ENCODE data around the gene SMAP2.
"Not testable (repeated sequence)": the region's sequence is repeated elsewhere in the genome, so short reads cannot be mapped to it uniquely, and the experiment has no call there.

Gene SMAP2

DNA sequence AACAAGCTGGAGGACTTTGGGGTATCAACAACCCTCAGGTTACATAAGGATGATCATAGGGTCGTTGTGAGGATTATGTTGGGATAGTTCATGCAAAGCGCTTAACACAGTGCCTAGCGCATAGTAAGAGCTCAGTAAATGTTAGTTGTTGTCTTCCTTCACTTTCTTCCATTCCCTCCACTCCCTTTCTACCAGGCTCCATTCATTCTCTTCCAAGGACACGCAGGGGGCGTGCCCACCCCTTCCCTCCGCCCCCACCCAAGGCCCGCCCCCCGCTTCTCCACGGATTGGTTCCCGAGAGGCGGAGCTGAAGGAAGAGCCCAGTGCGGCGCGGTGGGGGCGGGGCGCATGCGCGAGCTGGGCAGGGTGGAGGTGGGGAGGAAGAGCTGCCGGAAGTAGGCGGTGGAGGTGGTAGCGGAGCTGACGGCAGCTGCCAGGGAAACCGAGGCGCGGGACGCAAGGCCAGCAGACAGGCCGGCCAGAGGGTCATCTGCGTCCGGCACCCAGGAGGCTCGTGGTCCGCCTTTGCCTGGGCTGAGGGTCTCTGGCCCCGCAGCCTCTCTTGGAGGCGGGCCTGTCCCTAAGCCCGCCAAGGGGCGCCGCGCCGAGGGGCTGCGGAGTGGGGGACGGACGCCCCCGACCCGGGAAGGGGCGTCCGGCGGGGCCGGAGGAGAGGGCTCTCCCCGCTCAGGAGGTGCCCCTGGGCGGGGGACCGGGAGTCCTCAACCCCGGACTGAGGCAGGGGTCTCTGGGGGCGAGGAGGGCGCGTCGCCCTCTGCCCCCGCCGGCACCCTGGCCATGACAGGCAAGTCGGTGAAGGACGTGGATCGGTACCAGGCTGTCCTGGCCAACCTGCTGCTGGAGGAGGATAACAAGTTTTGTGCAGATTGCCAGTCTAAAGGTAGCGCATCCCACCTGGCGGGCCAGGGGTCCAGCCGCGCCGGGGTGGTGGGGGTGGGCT lies at the start of gene SMAP2:
Gene SMAP2 (plus strand): TSS at position 405 of the 961 bp plus-strand sequence. CDS start 394 bp downstream, at position 799.
- peaks cover 3% of the 10 kb centered on the region for H3K79me2 ChIP-seq
- H3K4me1 ChIP-seq = no peaks in the 10 kb centered on the region
- H3K9me3 ChIP-seq (ENCODE audit: control insufficient read depth, low read length) = no peaks in the 10 kb centered on the region
- H3K27me3 ChIP-seq (ENCODE audit: control insufficient read depth, insufficient read depth, low read length) = no peaks in the 10 kb centered on the region
- H3K27ac ChIP-seq = peak within 1 kb of the TSS; percentile 66
- peak within 1 kb of the TSS; percentile 63 for H3K9ac ChIP-seq
- TF ChIP-seq, protein P1, sequence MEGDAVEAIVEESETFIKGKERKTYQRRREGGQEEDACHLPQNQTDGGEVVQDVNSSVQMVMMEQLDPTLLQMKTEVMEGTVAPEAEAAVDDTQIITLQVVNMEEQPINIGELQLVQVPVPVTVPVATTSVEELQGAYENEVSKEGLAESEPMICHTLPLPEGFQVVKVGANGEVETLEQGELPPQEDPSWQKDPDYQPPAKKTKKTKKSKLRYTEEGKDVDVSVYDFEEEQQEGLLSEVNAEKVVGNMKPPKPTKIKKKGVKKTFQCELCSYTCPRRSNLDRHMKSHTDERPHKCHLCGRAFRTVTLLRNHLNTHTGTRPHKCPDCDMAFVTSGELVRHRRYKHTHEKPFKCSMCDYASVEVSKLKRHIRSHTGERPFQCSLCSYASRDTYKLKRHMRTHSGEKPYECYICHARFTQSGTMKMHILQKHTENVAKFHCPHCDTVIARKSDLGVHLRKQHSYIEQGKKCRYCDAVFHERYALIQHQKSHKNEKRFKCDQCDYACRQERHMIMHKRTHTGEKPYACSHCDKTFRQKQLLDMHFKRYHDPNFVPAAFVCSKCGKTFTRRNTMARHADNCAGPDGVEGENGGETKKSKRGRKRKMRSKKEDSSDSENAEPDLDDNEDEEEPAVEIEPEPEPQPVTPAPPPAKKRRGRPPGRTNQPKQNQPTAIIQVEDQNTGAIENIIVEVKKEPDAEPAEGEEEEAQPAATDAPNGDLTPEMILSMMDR (IDR thresholded peaks at IDR 0.05) = no peak
- H3K4me2 ChIP-seq (ENCODE audit: low read length) = peak within 1 kb of the TSS; percentile 87
- peak within 1 kb of the TSS; percentile 89 for H2AFZ ChIP-seq
- H3K4me3 ChIP-seq (ENCODE audit: low read depth, low read length) = peak within 1 kb of the TSS; percentile 76
- no peaks in the 10 kb centered on the region for H3K36me3 ChIP-seq (ENCODE audit: control insufficient read depth, insufficient read depth, low read length)

DNA sequence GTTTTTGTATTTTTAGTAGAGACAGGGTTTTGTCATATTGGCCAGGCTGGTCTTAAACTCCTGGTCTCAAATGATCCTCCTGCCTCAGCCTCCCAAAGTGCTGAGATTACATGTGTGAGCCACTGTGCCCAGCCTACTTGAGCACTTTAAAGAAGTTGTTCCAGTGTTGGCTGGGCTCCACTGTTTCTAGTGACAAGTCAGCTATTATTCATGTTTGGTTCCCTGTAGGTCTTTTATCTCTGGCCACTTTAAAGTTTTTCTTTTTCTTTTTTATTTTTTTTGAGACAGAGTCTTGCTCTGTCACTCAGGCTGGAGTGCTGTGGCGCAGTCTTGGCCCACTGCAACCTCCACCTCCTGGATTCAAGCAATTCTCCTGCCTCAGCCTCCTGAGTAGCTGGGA lies 42.1 kb upstream of the SMAP2 start:
- not testable (repeated sequence) for H2AFZ ChIP-seq; H3K79me2 ChIP-seq; H3K4me1 ChIP-seq; H3K9ac ChIP-seq; H3K4me3 ChIP-seq (ENCODE audit: low read depth, low read length); H3K27ac ChIP-seq; H3K27me3 ChIP-seq (ENCODE audit: control insufficient read depth, insufficient read depth, low read length); H3K36me3 ChIP-seq (ENCODE audit: control insufficient read depth, insufficient read depth, low read length); H3K4me2 ChIP-seq (ENCODE audit: low read length); H3K9me3 ChIP-seq (ENCODE audit: control insufficient read depth, low read length)

DNA sequence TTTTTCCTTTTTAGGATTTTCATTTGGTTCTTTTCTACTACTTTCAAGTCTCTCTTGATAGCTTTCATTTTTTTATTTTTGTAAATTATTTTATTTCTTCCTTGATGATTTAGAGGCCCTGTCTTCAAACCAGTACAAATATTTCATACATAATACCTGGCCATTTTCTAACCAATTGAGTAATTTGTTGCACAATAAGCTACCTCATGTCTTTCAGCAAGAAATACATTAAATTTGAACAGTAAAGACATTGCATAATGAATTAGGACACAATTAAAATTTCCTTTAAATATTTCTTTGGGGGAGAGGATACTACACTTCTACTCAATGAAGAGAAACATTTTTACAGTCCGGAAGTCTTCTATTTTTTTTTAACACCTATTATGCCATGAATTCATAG lies 40.8 kb upstream of the SMAP2 start:
- no peak overlapping the region for H3K27ac ChIP-seq
- no peak overlapping the region for H3K4me2 ChIP-seq (ENCODE audit: low read length)
- no peaks in the 10 kb centered on the region for H3K27me3 ChIP-seq (ENCODE audit: control insufficient read depth, insufficient read depth, low read length)
- no peaks in the 10 kb centered on the region for H3K36me3 ChIP-seq (ENCODE audit: control insufficient read depth, insufficient read depth, low read length)
- no peak overlapping the region for H3K4me3 ChIP-seq (ENCODE audit: low read depth, low read length)
- H3K9me3 ChIP-seq (ENCODE audit: control insufficient read depth, low read length) = no peaks in the 10 kb centered on the region
- TF ChIP-seq, protein P1 (IDR thresholded peaks at IDR 0.05) = no peak
- no peaks in the 10 kb centered on the region for H3K4me1 ChIP-seq
- H3K79me2 ChIP-seq = no peaks in the 10 kb centered on the region
- H2AFZ ChIP-seq = no peak overlapping the region
- H3K9ac ChIP-seq = no peak overlapping the region

DNA sequence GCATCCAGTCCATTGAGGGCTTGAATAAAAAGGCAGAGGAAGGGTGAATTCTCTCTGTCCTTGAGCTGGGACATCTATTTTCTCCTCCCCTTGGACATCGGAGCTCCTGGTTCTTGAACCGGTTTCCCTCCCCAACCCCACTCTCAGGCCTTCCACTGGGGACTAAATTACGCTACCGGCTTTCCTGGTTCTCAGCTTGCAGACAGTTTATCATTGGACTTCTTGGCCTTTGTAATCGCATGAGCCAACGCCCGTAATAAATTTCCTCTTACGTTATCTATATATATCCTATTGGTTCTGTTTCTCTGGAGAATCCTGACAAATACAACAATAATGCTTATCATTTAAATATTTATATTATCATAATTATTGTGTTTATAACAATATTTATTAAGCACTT lies 36.1 kb upstream of the SMAP2 start:
- no peak overlapping the region for H3K4me2 ChIP-seq (ENCODE audit: low read length)
- TF ChIP-seq, protein P1 (IDR thresholded peaks at IDR 0.05) = no peak
- H2AFZ ChIP-seq = no peak overlapping the region
- no peaks in the 10 kb centered on the region for H3K36me3 ChIP-seq (ENCODE audit: control insufficient read depth, insufficient read depth, low read length)
- no peaks in the 10 kb centered on the region for H3K4me1 ChIP-seq
- no peak overlapping the region for H3K4me3 ChIP-seq (ENCODE audit: low read depth, low read length)
- H3K27me3 ChIP-seq (ENCODE audit: control insufficient read depth, insufficient read depth, low read length) = no peaks in the 10 kb centered on the region
- H3K79me2 ChIP-seq = no peaks in the 10 kb centered on the region
- H3K27ac ChIP-seq = no peak overlapping the region
- H3K9me3 ChIP-seq (ENCODE audit: control insufficient read depth, low read length) = no peaks in the 10 kb centered on the region
- H3K9ac ChIP-seq = no peak overlapping the region

DNA sequence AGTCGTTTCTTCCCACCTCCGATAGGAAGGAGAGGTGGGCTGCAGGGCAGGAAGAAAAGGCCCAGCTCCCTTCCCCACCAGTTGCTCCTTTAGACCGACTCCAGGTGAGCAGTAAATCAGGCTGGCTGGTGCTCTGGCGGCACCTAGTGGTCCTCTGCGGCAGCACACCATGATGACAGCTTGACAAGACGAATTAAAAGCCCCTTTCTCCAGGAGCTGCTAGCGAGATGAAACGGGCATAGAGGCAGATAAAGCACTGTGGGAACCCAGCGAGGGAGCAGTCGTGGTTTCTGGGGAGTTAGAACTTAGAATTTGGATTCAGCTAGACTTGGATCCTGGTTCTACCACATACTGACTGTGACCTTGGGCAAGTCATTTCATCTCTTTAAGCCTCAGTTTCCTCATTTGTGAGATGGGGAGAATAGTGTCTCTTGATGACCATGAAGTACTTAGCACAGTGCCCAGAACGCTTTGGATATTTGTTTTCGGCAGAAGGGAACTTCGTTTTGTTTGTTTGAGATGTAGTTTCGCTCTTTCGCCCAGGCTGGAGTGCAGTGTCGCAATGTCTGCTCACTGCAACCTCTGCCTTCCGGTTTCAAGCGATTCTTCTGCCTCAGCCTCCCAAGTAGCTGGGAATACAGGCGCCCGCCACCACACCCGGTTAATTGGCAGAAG lies 34.6 kb upstream of the SMAP2 start:
- no peaks in the 10 kb centered on the region for H3K27me3 ChIP-seq (ENCODE audit: control insufficient read depth, insufficient read depth, low read length)
- no peak overlapping the region for H3K27ac ChIP-seq
- no peaks in the 10 kb centered on the region for H3K79me2 ChIP-seq
- H3K4me2 ChIP-seq (ENCODE audit: low read length) = no peak overlapping the region
- no peaks in the 10 kb centered on the region for H3K4me1 ChIP-seq
- TF ChIP-seq, protein P1 (IDR thresholded peaks at IDR 0.05) = peak; percentile 91
- no peak overlapping the region for H3K4me3 ChIP-seq (ENCODE audit: low read depth, low read length)
- no peaks in the 10 kb centered on the region for H3K36me3 ChIP-seq (ENCODE audit: control insufficient read depth, insufficient read depth, low read length)
- no peaks in the 10 kb centered on the region for H3K9me3 ChIP-seq (ENCODE audit: control insufficient read depth, low read length)
- H2AFZ ChIP-seq = no peak overlapping the region
- no peak overlapping the region for H3K9ac ChIP-seq
